GM21529 (cell line): ENCODE data around the gene SLC37A1.

ENCODE experiments used
- ATAC-seq: cut with Tn5 transposase; IDR thresholded peaks from one replicate; pipeline ENCODE4 v1.9.1; 2021; ENCODE audit not compliant: unreplicated experiment

SLC37A1 gene

DNA sequence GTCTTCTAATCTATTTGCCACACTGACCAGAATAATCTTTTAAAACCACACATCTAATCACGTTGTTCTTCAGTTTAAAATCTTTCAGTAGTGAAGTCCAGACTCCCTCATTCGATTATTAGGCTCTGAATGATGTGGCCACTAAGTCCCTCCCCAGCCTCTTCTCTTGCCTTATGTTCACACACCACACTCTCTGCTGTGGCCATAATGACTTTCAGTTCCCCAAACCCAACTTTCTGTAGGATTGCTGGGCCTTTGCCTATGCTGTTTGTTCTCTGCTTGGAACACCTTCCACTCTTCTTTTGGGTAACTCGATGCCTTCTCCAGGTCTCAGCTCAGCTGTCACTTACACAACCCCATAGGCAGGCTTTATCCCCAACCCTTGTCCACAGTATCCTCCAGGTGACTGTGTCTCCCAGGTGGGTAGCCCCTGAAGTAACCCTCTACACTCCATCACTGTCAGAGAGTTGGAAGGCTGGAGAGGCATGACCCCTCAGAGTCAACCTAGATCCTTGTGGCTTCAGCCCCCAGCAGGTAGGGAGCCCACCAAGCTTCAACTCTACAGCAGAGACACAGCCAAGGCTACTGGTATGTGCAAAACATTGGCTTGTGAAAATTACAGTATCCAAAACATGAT, 8.4 kb upstream of the SLC37A1 start:
- peak; percentile 92 for ATAC-seq

DNA sequence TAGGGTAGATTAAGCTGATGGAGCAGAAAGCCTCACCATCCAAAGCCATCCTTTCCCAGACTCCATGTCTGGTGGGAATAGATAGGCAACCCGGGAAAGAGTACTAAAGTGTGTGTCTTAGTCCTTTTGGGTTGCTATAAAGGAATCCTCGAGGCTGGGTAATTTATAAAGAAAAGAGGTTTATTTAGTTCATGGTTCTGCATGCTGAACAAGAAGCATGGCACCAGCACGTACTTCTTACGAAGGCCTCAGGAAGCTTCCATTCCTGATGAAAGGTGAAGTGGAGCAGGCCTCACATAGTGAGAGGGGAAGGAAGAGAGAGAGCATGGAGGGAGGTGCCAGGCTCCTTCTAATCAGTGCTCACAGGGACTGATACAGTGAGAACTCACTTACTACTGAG, 6.2 kb upstream of the SLC37A1 start:
- no peak for ATAC-seq

DNA sequence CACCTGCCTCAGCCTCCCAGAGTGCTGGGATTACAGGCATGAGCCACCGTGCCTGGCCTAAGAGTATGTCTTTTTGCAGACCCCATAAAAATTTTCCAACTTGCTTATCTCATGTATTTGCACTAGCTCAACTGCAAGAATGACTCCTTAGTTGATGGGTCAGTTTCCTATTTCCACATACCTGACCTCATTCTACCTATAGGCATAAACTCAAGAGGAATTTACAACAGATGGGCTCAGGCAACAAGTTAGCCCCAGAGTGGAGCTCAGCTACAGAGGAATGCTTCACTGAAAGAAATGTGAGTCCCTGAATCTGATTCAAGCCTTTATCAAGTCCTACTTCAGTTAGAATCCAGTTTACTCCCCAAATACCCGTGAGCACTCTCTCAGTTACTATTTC, 5.3 kb upstream of the SLC37A1 start:
- ATAC-seq: no peak

DNA sequence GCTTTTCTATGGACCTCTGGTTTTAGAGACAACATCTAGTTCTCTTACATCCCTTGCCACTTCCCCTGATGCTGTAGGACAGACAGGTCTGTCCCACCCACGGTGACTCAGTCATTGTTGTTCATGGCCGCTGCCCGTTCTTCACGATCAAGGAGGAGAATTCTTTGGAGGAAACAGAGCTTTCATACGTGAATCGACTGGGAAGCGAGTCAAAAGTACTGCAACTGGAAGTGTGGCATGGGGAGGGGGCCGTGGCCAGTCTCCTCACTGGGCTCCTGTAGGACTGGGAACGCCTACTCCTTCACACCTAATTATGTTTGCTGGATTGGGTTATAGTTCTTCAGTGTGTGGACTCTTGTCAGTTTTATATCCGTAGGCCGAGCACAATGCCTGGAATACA, 4.4 kb upstream of the SLC37A1 start:
- no peak for ATAC-seq

DNA sequence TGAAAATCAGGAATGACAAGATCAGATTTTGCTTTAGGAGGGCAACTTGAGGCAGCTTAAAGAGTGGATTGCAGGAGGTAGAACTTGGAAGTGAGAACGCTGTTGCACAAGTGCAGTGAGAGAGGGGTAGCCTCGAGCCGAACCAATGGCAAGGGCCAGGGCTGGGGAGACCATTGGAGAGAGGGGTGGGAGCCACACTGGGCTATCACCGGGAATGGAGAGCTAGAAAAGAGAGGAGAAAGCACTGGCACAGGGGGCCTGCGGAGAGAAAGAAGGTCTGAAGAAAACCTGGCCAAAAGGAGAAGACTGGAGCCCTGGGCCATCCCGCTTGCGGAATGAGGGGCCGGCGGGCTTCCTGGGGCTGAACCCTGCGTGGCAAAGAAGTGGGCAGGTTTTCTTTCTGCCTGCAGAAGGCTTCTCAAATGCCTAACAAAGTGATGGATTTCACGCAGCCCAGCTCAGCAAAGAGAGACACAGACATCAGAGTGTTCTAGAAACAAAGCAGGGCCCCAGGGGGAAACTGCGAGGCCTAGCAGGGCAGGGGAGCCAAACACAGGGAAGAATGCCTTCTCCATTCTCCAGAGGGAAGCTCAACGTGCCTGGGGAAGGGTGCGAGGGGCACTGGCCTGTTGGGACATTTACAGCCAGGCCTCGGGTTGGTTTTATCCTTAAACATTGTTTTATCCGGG, 1.2 kb upstream of the SLC37A1 start:
- no peak for ATAC-seq

DNA sequence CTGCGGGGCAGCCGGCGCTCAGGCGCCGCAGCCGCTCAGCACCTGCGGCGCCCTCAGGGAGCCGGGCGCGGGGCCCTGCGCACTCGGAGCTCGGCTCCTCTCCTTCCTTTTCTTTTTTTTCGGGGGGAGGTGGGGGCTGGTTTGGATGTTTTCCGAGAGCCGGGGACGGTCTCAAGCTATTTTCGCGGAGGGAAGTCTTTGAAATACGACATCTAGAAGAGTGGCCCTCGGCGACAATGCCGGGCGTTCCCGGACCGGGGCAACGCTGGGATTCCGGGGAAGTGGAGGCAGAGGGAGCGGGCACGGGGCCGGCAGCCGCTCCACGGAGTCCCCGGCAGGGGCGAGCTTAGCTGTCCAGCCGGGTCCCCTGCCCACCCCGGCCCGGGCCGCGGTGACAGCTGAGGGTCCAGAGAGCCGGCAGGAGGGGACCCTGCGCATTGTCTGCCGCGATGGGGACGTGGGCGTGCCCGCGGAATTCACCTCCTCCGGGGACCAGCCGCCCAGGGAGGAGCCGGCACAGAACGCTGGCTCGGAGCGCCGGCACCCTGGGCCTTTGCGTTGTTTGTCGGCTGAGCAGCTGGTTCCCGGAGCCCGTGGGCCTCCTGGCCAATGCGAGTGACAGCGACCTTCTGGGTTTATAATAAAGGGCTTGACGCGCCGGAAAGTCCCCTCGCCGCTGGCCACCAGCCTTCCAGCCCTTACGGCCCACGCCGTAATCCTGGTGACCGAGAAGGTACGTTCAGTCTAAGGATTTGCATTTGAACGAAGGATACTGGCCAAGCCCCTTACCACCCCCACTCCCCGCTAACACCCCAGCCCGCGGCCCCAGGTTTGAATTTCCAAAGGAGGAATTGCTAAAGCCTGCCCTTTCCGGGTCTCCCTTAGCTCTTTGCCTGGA, 582 bp downstream of the SLC37A1 start:
- peak; percentile 60 for ATAC-seq

DNA sequence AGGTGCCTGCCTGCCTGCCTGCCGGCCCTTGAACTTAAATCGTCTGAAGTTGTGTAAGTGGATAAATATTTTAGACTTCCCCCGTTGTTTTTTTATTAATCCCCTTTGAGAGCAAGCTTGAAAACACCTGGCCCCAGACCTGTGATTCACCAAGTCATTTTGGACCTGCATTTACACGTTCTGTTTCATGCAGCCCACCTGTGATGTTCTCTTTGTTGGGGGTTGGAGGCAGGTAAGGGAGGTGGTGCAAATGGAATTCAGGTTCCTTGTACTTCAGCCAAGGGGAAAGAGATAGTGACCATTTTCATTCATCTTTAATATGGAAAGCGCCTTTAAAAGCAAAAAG, 1.2 kb downstream of the SLC37A1 start:
- no peak for ATAC-seq

DNA sequence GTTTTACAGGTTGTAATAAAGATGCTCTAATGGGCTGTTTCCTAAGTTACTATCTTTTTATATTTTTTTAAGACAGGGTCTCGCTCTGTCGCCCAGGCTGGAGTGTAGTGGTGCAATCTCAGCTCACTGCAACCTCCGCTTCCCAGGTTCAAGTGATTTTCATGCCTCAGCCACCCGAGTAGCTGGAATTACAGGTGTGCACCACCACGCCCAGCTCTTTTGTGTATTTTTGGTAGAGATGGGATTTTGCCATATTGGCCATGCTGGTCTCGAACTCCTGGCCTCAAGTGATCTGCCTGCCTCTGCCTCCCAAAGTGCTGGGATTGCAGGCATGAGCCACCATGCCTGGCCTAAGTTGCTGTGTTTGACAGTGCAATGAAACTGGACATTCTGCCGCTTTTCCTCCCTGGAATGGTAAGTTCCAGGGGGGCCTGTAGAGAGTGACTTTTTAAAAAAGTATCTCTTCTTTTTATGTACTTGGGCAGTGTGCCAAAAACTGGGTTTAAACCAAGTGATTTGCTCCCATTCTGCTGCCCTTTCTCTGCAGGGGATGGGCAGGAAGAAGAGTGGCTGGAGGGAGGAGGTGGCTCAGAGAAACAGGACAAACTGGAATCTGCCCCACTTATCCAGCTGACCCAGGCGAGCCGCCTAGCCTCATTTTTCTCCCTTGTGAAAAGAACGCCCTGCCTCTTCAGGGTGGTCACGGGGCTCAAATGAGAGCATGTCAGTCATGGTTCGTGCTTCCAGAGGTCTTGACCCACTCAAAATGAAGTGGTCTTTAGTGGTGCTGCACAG, 2.3 kb downstream of the SLC37A1 start:
- ATAC-seq: no peak

DNA sequence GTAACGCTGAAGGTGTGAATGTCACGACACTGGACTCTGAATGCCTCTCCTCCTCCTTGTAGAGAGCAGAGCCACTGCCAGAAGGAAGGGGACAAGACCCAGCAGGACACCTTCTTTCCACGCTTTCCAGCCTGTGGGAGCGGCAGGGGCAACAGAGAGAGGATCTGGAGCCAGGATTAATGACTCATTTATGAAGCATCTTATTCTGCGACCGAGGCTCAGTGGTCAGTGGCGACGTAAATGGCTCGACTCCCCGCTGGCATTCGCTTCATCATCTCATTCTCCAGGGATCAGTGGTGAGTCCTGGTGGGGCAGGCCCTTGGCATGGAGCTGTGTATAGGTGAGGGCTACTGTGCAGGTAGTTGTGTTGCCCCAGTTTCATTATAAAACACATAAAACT, 4.6 kb downstream of the SLC37A1 start:
- no peak for ATAC-seq

DNA sequence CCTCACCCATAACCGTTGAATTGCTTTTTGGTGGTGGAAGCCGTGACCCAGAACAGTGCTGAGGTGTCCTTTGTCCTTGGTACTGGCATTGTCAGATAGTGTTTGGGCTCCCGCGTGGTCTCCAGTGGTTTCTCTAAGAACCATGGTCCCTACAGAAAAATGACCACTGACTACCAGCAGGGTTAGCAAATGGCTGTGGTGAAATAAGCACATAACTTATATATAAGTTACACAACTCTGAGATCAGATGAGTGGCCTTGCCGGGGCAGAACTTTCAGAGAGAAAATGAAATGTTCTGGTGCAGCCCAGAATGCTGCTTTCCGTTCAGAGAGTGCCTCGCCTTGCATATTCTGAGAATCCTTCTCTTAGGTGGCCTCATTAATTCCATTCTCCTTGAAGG, 5.0 kb downstream of the SLC37A1 start:
- ATAC-seq: no peak

DNA sequence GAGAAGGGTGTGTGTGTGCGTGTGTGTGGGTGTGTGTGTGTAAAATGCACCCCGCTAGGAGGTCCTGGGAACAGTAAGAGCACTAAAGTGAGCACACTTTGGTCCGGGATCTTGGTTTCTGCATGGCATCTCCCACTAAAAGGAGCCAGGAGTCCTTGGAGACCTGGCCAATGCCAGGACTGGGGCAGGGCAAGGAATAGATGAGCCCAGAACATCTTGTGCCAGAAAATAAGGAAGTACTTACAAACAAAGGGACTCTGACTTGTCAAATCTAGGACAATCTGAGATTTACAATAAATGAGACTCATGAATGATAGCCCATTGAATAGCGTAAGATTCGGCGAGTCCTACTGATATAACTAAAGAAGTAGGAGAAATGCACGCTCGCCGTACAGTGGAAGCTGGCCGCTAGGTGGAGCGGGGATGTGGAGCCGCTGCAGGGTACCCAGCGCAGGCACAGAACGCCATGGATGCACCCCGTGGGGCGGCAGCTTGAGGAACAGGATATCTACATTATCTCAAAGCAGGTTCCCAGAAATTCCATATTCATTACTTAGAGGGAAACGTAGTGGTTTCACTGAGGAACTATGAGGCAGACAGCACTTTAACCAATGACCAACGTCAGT, 7.1 kb downstream of the SLC37A1 start:
- ATAC-seq: no peak

DNA sequence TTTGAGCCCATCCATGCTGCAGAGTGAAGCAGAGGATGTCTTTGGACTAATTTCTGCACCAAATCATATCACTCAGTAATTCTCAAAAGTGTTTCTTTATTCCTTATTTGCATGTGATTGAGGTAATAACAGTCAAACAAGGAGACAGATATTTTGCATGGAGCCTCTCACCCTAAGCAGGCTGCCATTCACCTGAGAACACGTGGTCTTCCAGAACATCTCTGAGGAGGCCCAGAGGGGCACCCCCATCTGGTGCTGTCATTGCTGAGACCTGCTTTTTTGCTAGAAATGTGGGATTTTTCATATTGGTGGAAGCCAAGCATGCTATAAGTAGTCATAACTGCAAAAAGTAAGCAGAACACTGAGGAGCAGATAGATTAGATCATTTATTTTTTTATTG, 7.7 kb downstream of the SLC37A1 start:
- ATAC-seq: no peak

DNA sequence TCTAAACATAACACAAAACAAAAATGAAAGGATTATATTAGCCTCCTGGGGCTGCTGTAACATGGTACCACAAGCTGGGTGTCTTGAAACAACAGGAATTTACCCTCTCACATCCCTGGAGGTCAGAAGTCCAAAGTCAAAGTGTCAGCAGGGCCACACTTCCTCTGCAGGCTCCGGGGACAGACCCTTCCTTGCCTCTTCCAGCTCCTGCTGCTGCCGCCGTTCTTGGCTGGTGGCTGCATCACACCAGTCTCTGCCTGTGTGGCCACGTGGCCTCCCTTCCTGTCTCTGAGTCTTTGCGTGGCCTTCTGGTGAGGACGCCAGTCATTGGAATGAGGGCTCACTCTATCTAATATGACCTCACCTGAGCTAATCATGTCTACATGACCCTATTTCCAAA, 8.2 kb downstream of the SLC37A1 start:
- no peak for ATAC-seq

DNA sequence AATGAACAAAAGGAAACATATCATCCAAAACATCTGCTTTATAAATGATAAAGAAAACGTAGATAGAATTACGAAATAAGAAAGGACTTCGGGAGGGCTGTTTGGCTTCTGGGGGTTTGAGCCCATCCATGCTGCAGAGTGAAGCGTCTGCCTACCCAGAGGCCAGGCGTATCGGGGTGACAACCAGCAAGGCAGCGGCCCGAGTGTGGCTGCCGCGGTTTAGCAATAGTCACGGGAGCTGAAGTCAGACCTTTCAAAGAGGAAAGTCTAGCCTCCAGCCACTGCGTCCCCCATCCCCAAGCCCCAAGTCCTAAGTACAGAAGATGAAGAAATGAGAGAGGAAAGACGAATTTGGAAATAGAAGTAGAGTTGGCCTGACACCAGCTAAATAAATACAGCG, 8.6 kb downstream of the SLC37A1 start:
- ATAC-seq: no peak

DNA sequence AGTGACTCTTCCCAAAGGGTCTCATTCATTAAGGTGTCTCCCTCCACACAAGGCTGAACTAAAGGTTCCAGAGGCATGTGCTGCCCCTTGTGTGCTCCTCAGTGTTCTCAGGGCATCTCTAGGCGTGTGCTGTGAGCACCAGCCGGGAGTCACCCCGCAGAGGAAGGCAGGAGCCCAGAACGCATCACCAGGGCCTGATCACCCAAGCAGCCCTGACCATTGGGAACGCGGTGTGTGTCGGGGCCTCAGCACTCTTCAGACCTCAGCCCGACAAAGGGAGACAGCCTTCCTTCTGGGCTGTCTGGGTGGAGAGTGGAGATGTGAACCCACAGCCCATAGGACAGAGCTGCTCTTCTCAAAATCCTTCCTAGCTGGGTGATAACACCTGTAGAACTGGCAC, 9.1 kb downstream of the SLC37A1 start:
- ATAC-seq: no peak

DNA sequence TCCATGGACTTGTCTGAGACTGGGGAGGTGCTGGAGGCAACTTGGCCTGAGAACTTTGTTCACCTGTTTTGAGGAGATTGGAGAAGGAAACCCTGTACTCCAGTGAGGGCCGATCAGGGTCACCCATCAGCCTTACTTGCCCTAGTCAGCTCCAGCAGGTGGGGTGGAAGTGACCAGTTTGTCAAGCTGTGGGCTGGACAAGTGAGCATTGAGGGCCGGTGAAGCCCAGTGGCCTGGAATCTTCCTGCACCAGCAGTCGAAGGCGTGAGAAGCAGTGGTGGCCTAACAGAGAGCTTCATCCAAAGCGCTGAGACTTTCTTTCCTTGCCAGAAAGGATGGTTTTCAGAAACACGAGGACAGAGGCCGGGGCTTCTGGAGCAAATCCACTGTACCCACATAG, 9.6 kb downstream of the SLC37A1 start:
- ATAC-seq: no peak

DNA sequence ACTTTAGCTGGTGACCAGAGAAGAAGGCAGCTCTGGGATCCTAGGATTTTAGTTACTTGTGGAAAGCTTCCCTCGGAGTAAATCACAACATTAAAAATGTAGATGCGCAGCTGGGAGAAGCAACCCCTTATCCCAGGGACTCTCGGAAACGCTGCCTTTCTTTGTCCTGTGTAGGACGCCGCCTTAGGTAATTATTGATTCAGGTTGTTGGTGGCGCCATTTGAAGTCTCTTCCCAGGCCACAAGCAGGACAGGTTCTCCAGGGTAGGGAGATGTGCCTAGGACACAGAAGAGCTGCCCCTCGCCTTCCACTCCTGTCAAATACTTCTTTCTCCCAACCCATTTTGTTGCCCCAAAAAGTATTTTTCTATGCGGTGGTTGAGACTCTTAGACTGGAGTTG, 10.3 kb downstream of the SLC37A1 start:
- no peak for ATAC-seq

DNA sequence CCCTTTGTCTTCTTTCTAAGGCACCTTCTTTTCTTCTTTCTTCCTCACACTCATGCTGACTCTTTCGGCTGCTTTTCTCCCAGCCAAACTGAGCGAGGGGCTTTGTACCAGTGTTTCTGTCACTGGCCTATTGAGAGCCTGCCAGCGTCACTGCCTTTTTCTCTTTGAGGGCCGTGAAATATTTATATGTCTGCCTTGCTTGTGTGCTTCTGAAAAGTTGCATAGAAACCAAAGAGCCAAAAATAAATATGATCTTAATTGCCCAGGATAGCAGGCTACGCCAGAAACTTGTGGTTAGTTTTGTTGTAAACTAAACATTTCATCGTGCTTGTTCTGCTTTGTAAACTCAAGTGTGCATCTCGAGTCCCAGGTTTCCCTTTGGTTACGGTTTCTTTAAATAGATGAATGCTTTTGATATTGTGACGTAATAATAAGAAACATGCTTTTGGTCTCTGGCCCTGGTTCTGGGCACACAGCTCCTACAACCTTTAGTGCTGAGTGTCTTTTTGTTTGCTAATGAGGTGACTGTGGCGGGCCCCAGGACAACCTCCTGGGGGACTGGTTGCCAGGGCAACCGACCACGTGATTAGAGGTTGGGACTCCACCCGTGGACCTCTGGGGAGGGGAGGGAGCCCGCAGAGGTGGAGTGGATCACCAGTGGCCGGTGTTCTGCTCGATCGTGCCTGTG, 10.8 kb downstream of the SLC37A1 start:
- peak; percentile 72 for ATAC-seq

DNA sequence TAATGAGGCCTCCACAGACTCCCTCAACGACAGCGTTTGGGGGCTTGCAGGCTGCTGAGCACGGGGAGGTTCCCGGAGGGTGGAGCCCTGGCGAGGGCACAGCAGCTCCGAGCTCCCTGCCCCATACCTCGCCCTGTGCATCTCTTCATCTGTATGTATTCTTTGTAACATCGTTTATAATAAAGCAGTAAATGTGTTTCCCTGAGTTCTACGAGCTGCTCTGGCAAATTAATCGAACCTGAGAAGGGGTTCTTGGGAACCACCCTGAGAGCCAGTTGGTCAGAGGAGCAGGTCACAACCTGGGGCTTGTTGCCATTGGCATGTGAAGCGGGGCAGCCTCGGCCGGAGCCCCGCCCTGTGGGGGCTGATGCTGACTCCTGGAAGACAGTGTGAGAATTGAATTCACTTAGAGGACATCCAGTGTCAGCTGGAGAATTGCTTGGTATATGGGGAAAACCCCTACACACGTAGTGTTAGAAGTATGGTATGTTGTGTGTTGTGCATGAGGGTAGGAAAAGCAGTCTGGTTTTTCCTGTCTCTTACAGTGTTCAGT, 11.5 kb downstream of the SLC37A1 start:
- peak; percentile 14 for ATAC-seq
